Endothelial cell of umbilical vein (primary cell): Measurements from ENCODE around the gene CD63. TPM values are rescaled to one million over a fixed set of nuclear protein-coding genes. Genes with fewer than 3 reads are reported as not detected.

ENCODE experiments used
- BruUV-seq: library from RNA; stranded (reverse); fragments of 400-500 nt; replicated peaks from 2 replicates; lab custom pipeline; 2021; lab: Mats Ljungman, UMichigan
- CTCF ChIA-PET: fragments of 300-600, 350-600 bp; sonication (Branson Sonifier 250); formaldehyde crosslinking; loops from one replicate; lab custom pipeline; 2021; ENCODE audit warnings: antibody characterized with exemption, inconsistent platforms; lab: Charles Lee
- POLR2A ChIA-PET: fragments of 300-600, 350-600 bp; sonication (Branson Sonifier 250); formaldehyde crosslinking; loops from one replicate; lab custom pipeline; 2021; ENCODE audit warnings: antibody characterized with exemption, inconsistent platforms; lab: Charles Lee
- DNase-seq: peaks from one replicate; pipeline ENCODE4 v3.0.0-alpha.2; 2011; ENCODE audit warnings: low read depth, low spot score
- FAIRE-seq: peaks from 2 replicates; lab custom pipeline; 2011; peaks lifted over from hg19 to GRCh38; lab: Jason Lieb, UNC
- H2AFZ ChIP-seq: 2 replicates; pipeline ENCODE4 v1.6.0; 2012; ENCODE audit warnings: low read depth, low read length, control low read depth, inconsistent platforms
- H3K27ac ChIP-seq: 2 replicates; pipeline ENCODE4 v1.5.1; 2011; ENCODE audit warnings: low read depth, mild to moderate bottlenecking, control low read depth, low read length, moderate library complexity; ENCODE audit not compliant: insufficient read depth
- H3K27me3 ChIP-seq, 2 experiments: 2 replicates each; pipeline versions ENCODE4 v1.6.0 to v1.6.1; 2011; ENCODE audit warnings: low read length in 2 of 2, mixed read lengths in 1 of 2; ENCODE audit not compliant: control insufficient read depth in 2 of 2, insufficient read depth in 2 of 2
- H3K36me3 ChIP-seq, 2 experiments: 2 replicates in 1 of 2; 3 replicates in 1 of 2; pipeline ENCODE4 v1.5.1; 2011; ENCODE audit warnings: low read length in 2 of 2, mild to moderate bottlenecking in 1 of 2, moderate library complexity in 1 of 2; ENCODE audit not compliant: control insufficient read depth in 2 of 2, insufficient read depth in 2 of 2; ENCODE audit errors: extremely low read depth in 1 of 2
- H3K4me1 ChIP-seq: 3 replicates; pipeline ENCODE4 v1.5.1; 2011; ENCODE audit warnings: mild to moderate bottlenecking, low read length; ENCODE audit not compliant: control insufficient read depth, insufficient read depth; ENCODE audit errors: extremely low read depth
- H3K4me2 ChIP-seq: 2 replicates; pipeline ENCODE4 v1.6.1; 2011; ENCODE audit warnings: low read length, control low read depth, mixed read lengths; ENCODE audit not compliant: insufficient read depth
- H3K4me3 ChIP-seq, 3 experiments: fragments of 200-600 bp in 1 of 3; sonication (generic), shearing (Covaris generic) in 1 of 3; replicated peaks in 1 of 3; 2 replicates each; pipeline ENCODE4 v1.5.1; 2011 to 2016; ENCODE audit warnings: control low read depth in 3 of 3, low read length in 3 of 3, mild to moderate bottlenecking in 2 of 3, inconsistent platforms in 1 of 3, low read depth in 1 of 3, moderate library complexity in 1 of 3; ENCODE audit not compliant: insufficient read depth in 1 of 3
- H3K79me2 ChIP-seq: 2 replicates; pipeline ENCODE4 v1.6.0; 2012; ENCODE audit warnings: low read length, inconsistent platforms; ENCODE audit not compliant: control insufficient read depth, insufficient read depth
- H3K9ac ChIP-seq: replicated peaks from 2 replicates; pipeline ENCODE3; 2011; ENCODE audit warnings: low read length, control low read depth; ENCODE audit not compliant: insufficient read depth; ENCODE audit errors: extremely low read depth
- H3K9me1 ChIP-seq: replicated peaks from 3 replicates; pipeline ENCODE4 v1.6.0; 2011; ENCODE audit warnings: mild to moderate bottlenecking, low read length; ENCODE audit not compliant: control insufficient read depth, insufficient read depth; ENCODE audit errors: extremely low read depth
- H3K9me3 ChIP-seq: replicated peaks from 2 replicates; pipeline ENCODE4 v1.5.1; 2012; ENCODE audit warnings: low read length, inconsistent platforms; ENCODE audit not compliant: control insufficient read depth, insufficient read depth
- H4K20me1 ChIP-seq: replicated peaks from 2 replicates; pipeline ENCODE3; 2011; ENCODE audit warnings: mild to moderate bottlenecking, low read length; ENCODE audit not compliant: control insufficient read depth, insufficient read depth; ENCODE audit errors: extremely low read depth
- CTCF ChIP-seq, 2 donors: IDR thresholded peaks; 1 replicate in 1 of 2; 2 replicates in 1 of 2; pipeline ENCODE4 v1.5.1; 2011; ENCODE audit warnings: low read length in 2 of 2, mild to moderate bottlenecking in 2 of 2, moderate library complexity in 2 of 2, control low read depth in 1 of 2, inconsistent platforms in 1 of 2, low read depth in 1 of 2; ENCODE audit not compliant: insufficient read depth in 1 of 2; ENCODE audit errors: extremely low read depth in 1 of 2
- EZH2 ChIP-seq: IDR thresholded peaks from 2 replicates; pipeline ENCODE4 v1.6.1; 2012; ENCODE audit warnings: borderline replicate concordance, low read depth, mild to moderate bottlenecking, moderate library complexity, low read length, inconsistent platforms; ENCODE audit not compliant: severe bottlenecking
- FOS ChIP-seq: IDR thresholded peaks from 2 replicates; pipeline ENCODE4 v1.6.1; 2011; ENCODE audit warnings: mild to moderate bottlenecking, low read length, moderate library complexity, borderline replicate concordance; ENCODE audit not compliant: insufficient read depth
- GATA2 ChIP-seq: IDR thresholded peaks from 2 replicates; pipeline ENCODE4 v1.7.0; 2011; ENCODE audit warnings: low read depth, mild to moderate bottlenecking, moderate library complexity, mixed read lengths, low read length; ENCODE audit not compliant: insufficient read length, insufficient read depth
- JUN ChIP-seq: IDR thresholded peaks from 2 replicates; pipeline ENCODE4 v1.6.1; 2011; ENCODE audit warnings: borderline replicate concordance, low read depth; ENCODE audit not compliant: insufficient read length, insufficient read depth
- MAX ChIP-seq: IDR thresholded peaks from 2 replicates; pipeline ENCODE4 v1.6.1; 2011; ENCODE audit not compliant: insufficient read depth, insufficient read length
- MYC ChIP-seq: IDR thresholded peaks from one replicate; pipeline ENCODE4 v1.6.1; 2011; ENCODE audit warnings: mild to moderate bottlenecking, low read depth, low read length
- POLR2A ChIP-seq: IDR thresholded peaks from 2 replicates; pipeline ENCODE4 v1.6.1; 2012; ENCODE audit warnings: low read depth, mild to moderate bottlenecking, control low read depth, low read length
- POLR2AphosphoS5 ChIP-seq: IDR thresholded peaks from 2 replicates; pipeline ENCODE4 v1.6.1; 2012; ENCODE audit warnings: low read depth, mild to moderate bottlenecking, control low read depth, low read length, moderate library complexity; ENCODE audit not compliant: insufficient read depth
- dilution Hi-C: fragments of 300-500 bp; cut with MboI; formaldehyde crosslinking; loops from one replicate; pipeline ENCODE4 v1.15.0; 2019; ENCODE audit warnings: low sequenced_read_pairs; ENCODE audit not compliant: extremely low pct_ligation_motif_present
- intact Hi-C: fragments of 100-400 bp; cut with micrococcal nuclease; formaldehyde crosslinking; loops from one replicate; pipeline ENCODE4 v1.10.0; 2022
- polyA plus RNA-seq, 4 experiments: library from polyadenylated mRNA; depleted of rRNA in 3 of 4; stranded (reverse) in 3 of 4; unstranded in 1 of 4; fragments of >200 nt; gene quantifications; 2 replicates each; pipeline versions ENCODE4 v1.2.1 to v1.2.3, GENCODE V29; 2011 to 2012; ENCODE audit warnings: missing spikeins in 1 of 4
- total RNA-seq: library from RNA; stranded (reverse); gene quantifications from 2 replicates; pipeline ENCODE4 v1.2.3, GENCODE V29; 2021

Gene CD63
- total and polyA plus RNA-seq, 2 donors (not counting 3 experiments of a cell fraction or from before 2014, with no cell fraction given), result 1,054 to 1,429 TPM

GRCh38 chr12:55694188-55694515 lies 34.7 kb downstream of the CD63 start:
- H3K79me2 ChIP-seq, result no peaks in the 10 kb centered on the region
- H3K36me3 ChIP-seq, result no peaks in the 10 kb centered on the region
- H3K9ac ChIP-seq, result no peak overlapping the region
- FAIRE-seq (no peak), DNase-seq (no peak)
- TF ChIP-seq POLR2A (no peak), JUN (no peak), MAX (no peak), GATA2 (no peak), MYC (no peak), EZH2 (no peak), CTCF (IDR thresholded peaks at IDR 0.05; ENCODE audit: extremely low read depth in 1 of 2, insufficient read depth in 1 of 2, low read depth in 1 of 2, low read length in 2 of 2) (no peak), FOS (no peak), POLR2AphosphoS5 (no peak)
- CTCF ChIA-PET, result interaction anchor here (0.8 to 1.5 kb wide), 3 partner anchors 12 to 38 kb away, joined by 3 to 7 read pairs (median 5); no protein-coding TSS in a partner anchor
- POLR2A ChIA-PET, result no interaction called here
- no peaks in the 10 kb centered on the region for H3K4me1 ChIP-seq
- no peaks in the 10 kb centered on the region for H3K9me3 ChIP-seq
- no TSS peak for BruUV-seq
- H3K4me2 ChIP-seq, result no peak overlapping the region
- no peaks in the 10 kb centered on the region for H3K9me1 ChIP-seq
- H3K4me3 ChIP-seq, result no peak overlapping the region
- no peaks in the 10 kb centered on the region for H3K27me3 ChIP-seq
- intact Hi-C loops, result no loop called here
- dilution Hi-C loops, result no loop called here
- H4K20me1 ChIP-seq, result no peaks in the 10 kb centered on the region
- no peak overlapping the region for H2AFZ ChIP-seq
- H3K27ac ChIP-seq, result no peak overlapping the region
